GM12878 (cell line): ENCODE measurements around the gene ATP4B. TPM values are rescaled to one million over a fixed set of nuclear protein-coding genes. Genes with fewer than 3 reads are reported as not detected.

Experiments used
- ATAC-seq: fragments of 200-7000 bp; cut with Tn5 transposase; 3 replicates; pipeline ENCODE4 v1.9.1; 2020; ENCODE audit warnings: mild to moderate bottlenecking, moderate library complexity
- BruUV-seq: library from RNA; stranded (reverse); fragments of 400-500 nt; replicated peaks from 2 replicates; lab custom pipeline; 2021; lab: Mats Ljungman, UMichigan
- CTCF ChIA-PET: fragments of 300-600 bp; sonication (Branson Sonifier 250); formaldehyde crosslinking; extraction: SDS; loops from one replicate; lab custom pipeline; 2021; ENCODE audit warnings: inconsistent platforms; lab: Yijun Ruan, JAX
- POLR2A ChIA-PET: fragments of 350-600 bp; formaldehyde crosslinking; extraction: SDS; loops from one replicate; lab custom pipeline; 2021; ENCODE audit warnings: inconsistent platforms; lab: Charles Lee
- RAD21 ChIA-PET: fragments of 300-600 bp; sonication (Branson Sonifier 250); formaldehyde crosslinking; loops from one replicate; lab custom pipeline; 2023; ENCODE audit warnings: antibody characterized with exemption; ENCODE audit not compliant: unreplicated experiment; lab: Charles Lee
- SMC1A ChIA-PET: fragments of 300-600 bp; sonication (Branson Sonifier 250); formaldehyde crosslinking; loops from one replicate; lab custom pipeline; 2023; ENCODE audit not compliant: unreplicated experiment, uncharacterized antibody; lab: Charles Lee
- DNase-seq: peaks from one replicate; pipeline ENCODE4 v3.0.0-alpha.2; 2011; ENCODE audit warnings: low read depth, low spot score
- FAIRE-seq: peaks from 3 replicates; lab custom pipeline; 2011; peaks lifted over from hg19 to GRCh38; lab: Jason Lieb, UNC
- H2AFZ ChIP-seq: 2 replicates; pipeline ENCODE4 v1.6.0; 2011; ENCODE audit warnings: low read depth, low read length, control low read depth; ENCODE audit not compliant: control insufficient read depth
- H3K27ac ChIP-seq: 2 replicates; pipeline ENCODE4 v1.5.1; 2011; ENCODE audit warnings: control low read depth; ENCODE audit not compliant: control insufficient read depth, insufficient read depth
- H3K27me3 ChIP-seq, 2 experiments: replicated peaks in 1 of 2; 2 replicates each; pipeline versions ENCODE4 v1.6.0 to v1.6.1; 2011; ENCODE audit warnings: low read length in 1 of 2; ENCODE audit not compliant: control insufficient read depth in 2 of 2, insufficient read depth in 2 of 2
- H3K36me3 ChIP-seq, 2 experiments: 2 replicates each; pipeline ENCODE4 v1.5.1; 2011; ENCODE audit warnings: low read length in 1 of 2; ENCODE audit not compliant: control insufficient read depth in 2 of 2, insufficient read depth in 2 of 2
- H3K4me1 ChIP-seq: 2 replicates; pipeline ENCODE4 v1.6.1; 2011; ENCODE audit warnings: mild to moderate bottlenecking, low read length, moderate library complexity, mixed read lengths; ENCODE audit not compliant: control insufficient read depth, insufficient read depth
- H3K4me2 ChIP-seq: 2 replicates; pipeline ENCODE4 v1.6.0; 2011; ENCODE audit warnings: control low read depth; ENCODE audit not compliant: control insufficient read depth, insufficient read depth
- H3K4me3 ChIP-seq: fragments of 200-600 bp; sonication (generic); 2 replicates; pipeline ENCODE4 v1.5.1; 2016
- H3K79me2 ChIP-seq: 2 replicates; pipeline ENCODE4 v1.6.0; 2011; ENCODE audit warnings: low read length; ENCODE audit not compliant: control insufficient read depth, insufficient read depth
- H3K9ac ChIP-seq: 2 replicates; pipeline ENCODE4 v1.8.0; 2011; ENCODE audit warnings: low read length, control low read depth, mixed read lengths; ENCODE audit not compliant: control insufficient read depth, insufficient read depth
- H3K9me3 ChIP-seq: replicated peaks from 3 replicates; pipeline ENCODE4 v1.5.1; 2011; ENCODE audit warnings: mild to moderate bottlenecking, low read length; ENCODE audit not compliant: control insufficient read depth, insufficient read depth
- H4K20me1 ChIP-seq: 2 replicates; pipeline ENCODE4 v1.6.0; 2011; ENCODE audit not compliant: control insufficient read depth, insufficient read depth
- BCL11A ChIP-seq: IDR thresholded peaks from 2 replicates; pipeline ENCODE4 v1.6.1; 2011; ENCODE audit warnings: low read depth, low read length
- CBX3 ChIP-seq: fragments of 200-600 bp; sonication (generic); IDR thresholded peaks from 2 replicates; pipeline ENCODE4 v1.6.1; 2016; ENCODE audit warnings: low read depth, borderline replicate concordance
- DPF2 ChIP-seq: fragments of 450-650 bp; IDR thresholded peaks from 2 replicates; pipeline ENCODE4 v1.6.1; 2017; ENCODE audit warnings: mild to moderate bottlenecking
- JUNB ChIP-seq: IDR thresholded peaks from 2 replicates; pipeline ENCODE4 v1.6.1; 2016; ENCODE audit warnings: antibody characterized with exemption, mild to moderate bottlenecking
- MTA3 ChIP-seq: IDR thresholded peaks from 2 replicates; pipeline ENCODE4 v1.6.1; 2012; ENCODE audit warnings: low read length, inconsistent platforms, borderline replicate concordance
- NR2F1 ChIP-seq: fragments of 450-650 bp; conservative IDR thresholded peaks from 2 replicates; pipeline ENCODE4 v1.6.1; 2017; ENCODE audit warnings: mild to moderate bottlenecking
- PML ChIP-seq: IDR thresholded peaks from 2 replicates; pipeline ENCODE4 v1.6.1; 2012; ENCODE audit warnings: low read length, inconsistent platforms
- RBBP5 ChIP-seq: fragments of 200-600 bp; sonication (generic); conservative IDR thresholded peaks from 2 replicates; pipeline ENCODE4 v1.6.1; 2016
- RCOR1 ChIP-seq: conservative IDR thresholded peaks from 2 replicates; pipeline ENCODE4 v1.6.1; 2012; ENCODE audit warnings: low read depth, low read length, improper control_type of control experiment
- STAT1 ChIP-seq: fragments of 450-650 bp; conservative IDR thresholded peaks from 2 replicates; pipeline ENCODE4 v1.6.1; 2014; ENCODE audit warnings: antibody characterized with exemption, mild to moderate bottlenecking
- TCF3 ChIP-seq: IDR thresholded peaks from 2 replicates; pipeline ENCODE4 v1.6.1; 2012; ENCODE audit warnings: low read depth, mild to moderate bottlenecking, low read length, borderline replicate concordance; ENCODE audit not compliant: insufficient read depth
- YBX1 ChIP-seq: fragments of 450-650 bp; IDR thresholded peaks from 2 replicates; pipeline ENCODE4 v1.6.1; 2016; ENCODE audit warnings: antibody characterized with exemption
- ZNF207 ChIP-seq: fragments of 450-650 bp; IDR thresholded peaks from 2 replicates; pipeline ENCODE4 v1.6.1; 2014; ENCODE audit warnings: antibody characterized with exemption, mild to moderate bottlenecking, borderline replicate concordance
- WGBS: methylation state at CpG from one replicate; pipeline ENCODE4 v1.1.6; 2016; ENCODE audit warnings: low lambda C conversion rate; ENCODE audit not compliant: insufficient replicate concordance, insufficient coverage; ENCODE audit errors: missing lambda C conversion rate; 5-methylcytosine and 5-hydroxymethylcytosine counted together
- in situ Hi-C: fragments of 300-500 bp; cut with MboI; formaldehyde crosslinking; loops from 9 replicates; pipeline ENCODE4 v1.14.3; 2018; ENCODE audit warnings: mixed read lengths
- intact Hi-C: fragments of 100-400 bp; cut with micrococcal nuclease; formaldehyde crosslinking; loops from one replicate; pipeline ENCODE4 v1.14.2; 2022; ENCODE audit not compliant: unreplicated experiment
- polyA plus RNA-seq, 11 experiments: library from polyadenylated mRNA; depleted of rRNA in 4 of 11; unstranded in 6 of 11; stranded (reverse) in 5 of 11; fragments of >200 nt; fragmentation: Nextera tagmentation in 4 of 11; fragmentation: Illumina TruSeq in 1 of 11; extraction: Ambion mirVana in 4 of 11; extraction: Trizol in 1 of 11; gene quantifications; 1 replicate in 1 of 11; 2 replicates in 10 of 11; pipeline versions ENCODE4 v1.2.1 to v1.2.3, GENCODE V29; 2011 to 2016; ENCODE audit warnings: inconsistent platforms in 2 of 11, missing spikeins in 2 of 11, low read depth in 1 of 11
- total RNA-seq, 4 experiments: library from RNA; depleted of rRNA in 3 of 4; stranded (reverse); fragments of >200 nt in 3 of 4; fragmentation: Illumina TruSeq in 1 of 4; extraction: Trizol in 1 of 4; gene quantifications; 2 replicates each; pipeline versions ENCODE4 v1.2.1 to v1.2.3, GENCODE V29; 2013 to 2021
- TF ChIP-seq, protein P1 (sequence below): fragments of 450-650 bp; conservative IDR thresholded peaks from 2 replicates; pipeline ENCODE4 v1.6.1; 2017; ENCODE audit warnings: mild to moderate bottlenecking, moderate library complexity
- TF ChIP-seq, protein P2 (sequence below): fragments of 450-650 bp; IDR thresholded peaks from 2 replicates; pipeline ENCODE4 v1.6.1; 2014; ENCODE audit warnings: mild to moderate bottlenecking
- TF ChIP-seq, protein P3 (sequence below): IDR thresholded peaks from 2 replicates; pipeline ENCODE4 v1.6.1; 2012; ENCODE audit warnings: low read depth, low read length, improper control_type of control experiment
- TF ChIP-seq, protein P4 (sequence below): fragments of 450-650 bp; IDR thresholded peaks from 2 replicates; pipeline ENCODE4 v1.6.1; 2016; ENCODE audit warnings: mild to moderate bottlenecking

The ATP4B gene
- total and polyA plus RNA-seq, 10 of the 15 experiments (the other 5 are each of a cell fraction or from before 2014, with no cell fraction given): 0.05 to 0.33 (median 0.20) TPM; not detected in 4

DNA sequence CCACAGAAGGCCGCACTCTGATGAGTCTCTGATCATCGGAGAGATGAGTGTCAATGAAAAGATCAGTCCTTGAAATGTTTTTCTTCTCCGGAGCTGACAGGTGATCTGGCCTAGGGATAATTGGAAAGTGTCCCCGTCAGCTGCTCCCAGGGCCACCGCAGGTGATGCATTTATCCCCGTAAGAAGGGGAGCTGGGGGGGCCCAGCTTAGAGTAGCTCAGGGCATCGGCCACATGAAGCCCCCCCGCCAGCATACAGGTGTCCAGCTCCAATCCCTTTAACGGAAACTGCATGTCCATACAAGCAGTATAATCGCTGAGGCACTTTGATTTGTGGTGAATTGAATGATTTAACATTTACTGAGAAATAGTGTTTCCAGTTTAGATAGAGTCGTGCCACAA is 27.7 kb downstream of the ATP4B start:
- Histone ChIP-seq H3K27ac (no peak overlapping the region), H2AFZ (no peak overlapping the region), H3K27me3 (no peaks in the 10 kb centered on the region), H3K36me3 (peaks cover 15 to 42% of the 10 kb centered on the region in 2 experiments), H3K4me3 (no peak overlapping the region), H3K9me3 (no peaks in the 10 kb centered on the region), H3K4me2 (no peak overlapping the region), H3K9ac (no peak overlapping the region), H3K4me1 (no peaks in the 10 kb centered on the region), H3K79me2 (no peaks in the 10 kb centered on the region; the same call in 1 of the 2 replicates), H4K20me1 (no peaks in the 10 kb centered on the region)
- no TSS peak for BruUV-seq
- ChIA-PET POLR2A (no interaction called here), SMC1A (no interaction called here), CTCF (no interaction called here), RAD21 (no interaction called here)
- DNase-seq: no peak
- FAIRE-seq: no peak
- in situ Hi-C loops: no loop called here
- 96% methylated on average over 11 of the region's 11 CpGs for WGBS
- ATAC-seq: no peak
- TF ChIP-seq ZNF207 (no peak), MTA3 (no peak), BCL11A (no peak), STAT1 (no peak), JUNB (no peak), TCF3 (no peak), RBBP5 (no peak), PML (no peak), RCOR1 (no peak), DPF2 (no peak), NR2F1 (no peak), YBX1 (no peak), CBX3 (no peak)
- TF ChIP-seq, protein P1, sequence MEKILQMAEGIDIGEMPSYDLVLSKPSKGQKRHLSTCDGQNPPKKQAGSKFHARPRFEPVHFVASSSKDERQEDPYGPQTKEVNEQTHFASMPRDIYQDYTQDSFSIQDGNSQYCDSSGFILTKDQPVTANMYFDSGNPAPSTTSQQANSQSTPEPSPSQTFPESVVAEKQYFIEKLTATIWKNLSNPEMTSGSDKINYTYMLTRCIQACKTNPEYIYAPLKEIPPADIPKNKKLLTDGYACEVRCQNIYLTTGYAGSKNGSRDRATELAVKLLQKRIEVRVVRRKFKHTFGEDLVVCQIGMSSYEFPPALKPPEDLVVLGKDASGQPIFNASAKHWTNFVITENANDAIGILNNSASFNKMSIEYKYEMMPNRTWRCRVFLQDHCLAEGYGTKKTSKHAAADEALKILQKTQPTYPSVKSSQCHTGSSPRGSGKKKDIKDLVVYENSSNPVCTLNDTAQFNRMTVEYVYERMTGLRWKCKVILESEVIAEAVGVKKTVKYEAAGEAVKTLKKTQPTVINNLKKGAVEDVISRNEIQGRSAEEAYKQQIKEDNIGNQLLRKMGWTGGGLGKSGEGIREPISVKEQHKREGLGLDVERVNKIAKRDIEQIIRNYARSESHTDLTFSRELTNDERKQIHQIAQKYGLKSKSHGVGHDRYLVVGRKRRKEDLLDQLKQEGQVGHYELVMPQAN: no peak
- TF ChIP-seq, protein P2, sequence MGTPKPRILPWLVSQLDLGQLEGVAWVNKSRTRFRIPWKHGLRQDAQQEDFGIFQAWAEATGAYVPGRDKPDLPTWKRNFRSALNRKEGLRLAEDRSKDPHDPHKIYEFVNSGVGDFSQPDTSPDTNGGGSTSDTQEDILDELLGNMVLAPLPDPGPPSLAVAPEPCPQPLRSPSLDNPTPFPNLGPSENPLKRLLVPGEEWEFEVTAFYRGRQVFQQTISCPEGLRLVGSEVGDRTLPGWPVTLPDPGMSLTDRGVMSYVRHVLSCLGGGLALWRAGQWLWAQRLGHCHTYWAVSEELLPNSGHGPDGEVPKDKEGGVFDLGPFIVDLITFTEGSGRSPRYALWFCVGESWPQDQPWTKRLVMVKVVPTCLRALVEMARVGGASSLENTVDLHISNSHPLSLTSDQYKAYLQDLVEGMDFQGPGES: no peak
- TF ChIP-seq, protein P3, sequence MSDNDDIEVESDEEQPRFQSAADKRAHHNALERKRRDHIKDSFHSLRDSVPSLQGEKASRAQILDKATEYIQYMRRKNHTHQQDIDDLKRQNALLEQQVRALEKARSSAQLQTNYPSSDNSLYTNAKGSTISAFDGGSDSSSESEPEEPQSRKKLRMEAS: no peak
- TF ChIP-seq, protein P4, sequence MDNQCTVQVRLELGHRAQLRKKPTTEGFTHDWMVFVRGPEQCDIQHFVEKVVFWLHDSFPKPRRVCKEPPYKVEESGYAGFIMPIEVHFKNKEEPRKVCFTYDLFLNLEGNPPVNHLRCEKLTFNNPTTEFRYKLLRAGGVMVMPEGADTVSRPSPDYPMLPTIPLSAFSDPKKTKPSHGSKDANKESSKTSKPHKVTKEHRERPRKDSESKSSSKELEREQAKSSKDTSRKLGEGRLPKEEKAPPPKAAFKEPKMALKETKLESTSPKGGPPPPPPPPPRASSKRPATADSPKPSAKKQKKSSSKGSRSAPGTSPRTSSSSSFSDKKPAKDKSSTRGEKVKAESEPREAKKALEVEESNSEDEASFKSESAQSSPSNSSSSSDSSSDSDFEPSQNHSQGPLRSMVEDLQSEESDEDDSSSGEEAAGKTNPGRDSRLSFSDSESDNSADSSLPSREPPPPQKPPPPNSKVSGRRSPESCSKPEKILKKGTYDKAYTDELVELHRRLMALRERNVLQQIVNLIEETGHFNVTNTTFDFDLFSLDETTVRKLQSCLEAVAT: no peak
- intact Hi-C loops: no loop called here
